NT2/D1 (cell line): ENCODE data around the gene ABCE1.
A peak's percentile ranks its signal among the peaks of the same experiment; 100 is the strongest.

Experiments used
- DNase-seq: peaks from one replicate; pipeline ENCODE4 v3.0.0-alpha.2; 2011; ENCODE audit warnings: low read depth, low spot score
- H3K27me3 ChIP-seq: 2 replicates; pipeline ENCODE4 v1.6.0; 2011; ENCODE audit warnings: mild to moderate bottlenecking; ENCODE audit not compliant: insufficient read length, insufficient read depth
- H3K36me3 ChIP-seq: 2 replicates; pipeline ENCODE4 v1.6.1; 2011; ENCODE audit warnings: mild to moderate bottlenecking, low read length, mixed read lengths; ENCODE audit not compliant: insufficient read depth, insufficient read length
- H3K4me1 ChIP-seq: 2 replicates; pipeline ENCODE4 v1.5.1; 2011; ENCODE audit not compliant: insufficient read depth, insufficient read length
- H3K4me3 ChIP-seq: 2 replicates; pipeline ENCODE4 v1.5.1; 2011; ENCODE audit warnings: low read depth; ENCODE audit not compliant: insufficient read length
- H3K9ac ChIP-seq: 2 replicates; pipeline ENCODE4 v1.6.0; 2011; ENCODE audit warnings: low read depth; ENCODE audit not compliant: insufficient read length
- H3K9me3 ChIP-seq: 2 replicates; pipeline ENCODE4 v1.5.1; 2011; ENCODE audit warnings: mild to moderate bottlenecking, low read length; ENCODE audit not compliant: insufficient read depth
- SUZ12 ChIP-seq: IDR thresholded peaks from 2 replicates; pipeline ENCODE4 v1.6.1; 2011; ENCODE audit not compliant: insufficient read length, insufficient read depth; ENCODE audit errors: extremely low read depth
- YY1 ChIP-seq: IDR thresholded peaks from 2 replicates; pipeline ENCODE4 v1.6.1; 2011; ENCODE audit not compliant: insufficient read length, insufficient read depth
- ZNF274 ChIP-seq: IDR thresholded peaks from 2 replicates; pipeline ENCODE4 v1.6.1; 2011; ENCODE audit warnings: mild to moderate bottlenecking, low read depth, low read length

The ABCE1 gene

GRCh38 chr4:145097821-145098674 lies at the start of gene ABCE1, which contains the start of gene ANAPC10:
Gene ABCE1, plus strand, starts transcription at chr4:145098311. Its CDS starts 6,102 bp downstream, at chr4:145104413.
Gene ANAPC10, minus strand, starts transcription at chr4:145098196. Its CDS starts 2,097 bp downstream, at chr4:145096099.
- peak; percentile 85 for TF ChIP-seq YY1
- TF ChIP-seq SUZ12 = no peak
- H3K9me3 ChIP-seq = no peaks in the 10 kb centered on the region
- DNase-seq = peak; percentile 90
- no peaks in the 10 kb centered on the region for H3K4me1 ChIP-seq
- H3K4me3 ChIP-seq = peak within 1 kb of the TSS; percentile 90
- H3K9ac ChIP-seq = peak within 1 kb of the TSS; percentile 95
- H3K36me3 ChIP-seq = peaks cover 45% of the 10 kb centered on the region
- no peaks in the 10 kb centered on the region for H3K27me3 ChIP-seq

GRCh38 chr4:145048817-145049216 lies 49.3 kb upstream of the ABCE1 start:
- no peak overlapping the region for H3K9ac ChIP-seq
- H3K9me3 ChIP-seq = no peaks in the 10 kb centered on the region
- no peak overlapping the region for H3K4me3 ChIP-seq
- no peak for DNase-seq
- H3K27me3 ChIP-seq = no peaks in the 10 kb centered on the region
- H3K4me1 ChIP-seq = no peaks in the 10 kb centered on the region
- H3K36me3 ChIP-seq = peaks cover 3% of the 10 kb centered on the region
- no peak for TF ChIP-seq YY1
- no peak for TF ChIP-seq SUZ12
- no peak for TF ChIP-seq ZNF274

GRCh38 chr4:145049241-145049640 lies 48.9 kb upstream of the ABCE1 start:
- Histone ChIP-seq H3K9me3 (no peaks in the 10 kb centered on the region), H3K27me3 (no peaks in the 10 kb centered on the region), H3K9ac (no peak overlapping the region), H3K36me3 (peaks cover 3% of the 10 kb centered on the region), H3K4me3 (no peak overlapping the region), H3K4me1 (no peaks in the 10 kb centered on the region)
- TF ChIP-seq SUZ12 = no peak
- TF ChIP-seq ZNF274 = no peak
- no peak for TF ChIP-seq YY1
- no peak for DNase-seq

- DNase-seq = no peak
- H3K4me1 ChIP-seq = no peaks in the 10 kb centered on the region
- H3K36me3 ChIP-seq = no peaks in the 10 kb centered on the region
- H3K9me3 ChIP-seq = no peaks in the 10 kb centered on the region
- no peak overlapping the region for H3K4me3 ChIP-seq
- no peaks in the 10 kb centered on the region for H3K27me3 ChIP-seq
- no peak for TF ChIP-seq YY1
- TF ChIP-seq ZNF274 = no peak
- TF ChIP-seq SUZ12 = no peak
- H3K9ac ChIP-seq = no peak overlapping the region
Measured at GRCh38 chr4:145055533-145056257, 42.4 kb upstream of the ABCE1 start.

- Histone ChIP-seq H3K36me3 (no peaks in the 10 kb centered on the region), H3K27me3 (no peaks in the 10 kb centered on the region), H3K4me3 (no peak overlapping the region), H3K9me3 (no peaks in the 10 kb centered on the region), H3K9ac (no peak overlapping the region), H3K4me1 (no peaks in the 10 kb centered on the region)
- TF ChIP-seq YY1 (no peak), ZNF274 (no peak), SUZ12 (no peak)
- no peak for DNase-seq
Measured at GRCh38 chr4:145056325-145057130, 41.6 kb upstream of the ABCE1 start.

- H3K27me3 ChIP-seq = no peaks in the 10 kb centered on the region
- no peak overlapping the region for H3K4me3 ChIP-seq
- no peak for TF ChIP-seq SUZ12
- no peak for TF ChIP-seq ZNF274
- TF ChIP-seq YY1 = no peak
- no peak for DNase-seq
- H3K9ac ChIP-seq = no peak overlapping the region
- H3K4me1 ChIP-seq = no peaks in the 10 kb centered on the region
- no peaks in the 10 kb centered on the region for H3K36me3 ChIP-seq
- no peaks in the 10 kb centered on the region for H3K9me3 ChIP-seq
Measured at GRCh38 chr4:145058256-145058655, 39.9 kb upstream of the ABCE1 start.
